Hepatocyte (in vitro differentiated cells): ENCODE measurements around the gene CACYBP. TPM values are rescaled to one million over a fixed set of nuclear protein-coding genes. Genes with fewer than 3 reads are reported as not detected.
A peak's percentile ranks its signal among the peaks of the same experiment; 100 is the strongest.

Source experiments
- DNase-seq: peaks from one replicate; pipeline ENCODE4 v3.0.0-alpha.2; 2016; ENCODE audit warnings: low spot score
- H2AFZ ChIP-seq: fragments of 200-600 bp; sonication (generic); 2 replicates; pipeline ENCODE4 v1.6.0; 2016; ENCODE audit warnings: antibody characterized with exemption, mild to moderate bottlenecking
- H3K27ac ChIP-seq: fragments of 200-600 bp; sonication (generic); 2 replicates; pipeline ENCODE4 v1.5.1; 2016; ENCODE audit warnings: mild to moderate bottlenecking
- H3K27me3 ChIP-seq: fragments of 200-600 bp; sonication (generic); 2 replicates; pipeline ENCODE4 v1.6.1; 2016
- H3K36me3 ChIP-seq: fragments of 200-600 bp; sonication (generic); replicated peaks from 2 replicates; pipeline ENCODE4 v1.5.1; 2016; ENCODE audit warnings: low read depth; ENCODE audit not compliant: insufficient read depth
- H3K4me1 ChIP-seq: fragments of 200-600 bp; sonication (generic); 2 replicates; pipeline ENCODE4 v1.5.1; 2016; ENCODE audit warnings: mild to moderate bottlenecking, moderate library complexity; ENCODE audit not compliant: insufficient read depth
- H3K4me2 ChIP-seq: fragments of 200-600 bp; sonication (generic); 2 replicates; pipeline ENCODE4 v1.6.0; 2016
- H3K4me3 ChIP-seq: fragments of 200-600 bp; sonication (generic); 2 replicates; pipeline ENCODE4 v1.5.1; 2016; ENCODE audit warnings: mild to moderate bottlenecking
- H3K79me2 ChIP-seq: fragments of 200-600 bp; sonication (generic); 2 replicates; pipeline ENCODE4 v1.6.0; 2017; ENCODE audit warnings: mild to moderate bottlenecking
- H3K9me2 ChIP-seq: fragments of 200-600 bp; sonication (generic); replicated peaks from 2 replicates; pipeline ENCODE4 v1.6.0; 2017; ENCODE audit warnings: mild to moderate bottlenecking; ENCODE audit not compliant: insufficient read depth
- H3K9me3 ChIP-seq: fragments of 200-600 bp; sonication (generic); 2 replicates; pipeline ENCODE4 v1.5.1; 2016; ENCODE audit warnings: low read depth, mild to moderate bottlenecking
- H4K20me1 ChIP-seq: fragments of 200-600 bp; sonication (generic); 2 replicates; pipeline ENCODE4 v1.6.0; 2016; ENCODE audit warnings: mild to moderate bottlenecking; ENCODE audit not compliant: insufficient read depth, poor library complexity, severe bottlenecking
- CTCF ChIP-seq: fragments of 200-600 bp; sonication (generic); IDR thresholded peaks from 2 replicates; pipeline ENCODE4 v1.5.1; 2016; ENCODE audit warnings: antibody characterized with exemption, mild to moderate bottlenecking; ENCODE audit not compliant: poor library complexity
- EZH2 ChIP-seq: fragments of 200-600 bp; sonication (generic); IDR thresholded peaks from 2 replicates; pipeline ENCODE4 v1.6.1; 2016; ENCODE audit warnings: antibody characterized with exemption, mild to moderate bottlenecking, borderline replicate concordance
- EZH2phosphoT487 ChIP-seq: fragments of 200-600 bp; sonication (generic); IDR thresholded peaks from one replicate; pipeline ENCODE4 v1.6.1; 2018; ENCODE audit warnings: antibody characterized with exemption, mild to moderate bottlenecking, low read depth, moderate library complexity; ENCODE audit not compliant: unreplicated experiment, severe bottlenecking
- WGBS: methylation state at CpG from one replicate; pipeline ENCODE4 v1.1.6; 2016; ENCODE audit warnings: low lambda C conversion rate; ENCODE audit errors: missing lambda C conversion rate; 5-methylcytosine and 5-hydroxymethylcytosine counted together
- polyA plus RNA-seq: library from polyadenylated mRNA; unstranded; fragments of >200 nt; fragmentation: Nextera tagmentation; extraction: Ambion mirVana; gene quantifications from 2 replicates; pipeline ENCODE4 v1.2.1, GENCODE V29; 2016
- total RNA-seq: library from RNA; depleted of rRNA; stranded (reverse); fragments of >200 nt; gene quantifications from 2 replicates; pipeline ENCODE4 v1.2.3, GENCODE V29; 2014

Gene CACYBP
- total and polyA plus RNA-seq, 2 experiments from 2014 or later, result 79.6 to 81.7 TPM

- peak overlapping the region; percentile 50 for H3K27ac ChIP-seq
- 63% methylated on average over 3 of the region's 3 CpGs for WGBS
- H4K20me1 ChIP-seq, result no peaks in the 10 kb centered on the region
- no peaks in the 10 kb centered on the region for H3K9me3 ChIP-seq
- no peaks in the 10 kb centered on the region for H3K9me2 ChIP-seq
- DNase-seq, result no peak
- TF ChIP-seq CTCF (no peak), EZH2phosphoT487 (no peak), EZH2 (no peak)
- H3K79me2 ChIP-seq, result no peaks in the 10 kb centered on the region
- peak overlapping the region; percentile 49 for H3K4me2 ChIP-seq
- no peaks in the 10 kb centered on the region for H3K36me3 ChIP-seq
- no peak overlapping the region for H3K4me3 ChIP-seq
- H3K4me1 ChIP-seq, result peaks cover 50% of the 10 kb centered on the region
- no peaks in the 10 kb centered on the region for H3K27me3 ChIP-seq
- H2AFZ ChIP-seq, result no peak overlapping the region
Measured at GRCh38 chr1:174965362-174966007, 34.3 kb upstream of the CACYBP start.

- Histone ChIP-seq H2AFZ (no peak overlapping the region), H3K27ac (peak overlapping the region; percentile 50), H3K9me3 (no peaks in the 10 kb centered on the region), H3K4me1 (peaks cover 50% of the 10 kb centered on the region), H3K4me3 (no peak overlapping the region), H3K4me2 (peak overlapping the region; percentile 49), H3K79me2 (no peaks in the 10 kb centered on the region), H4K20me1 (no peaks in the 10 kb centered on the region), H3K9me2 (no peaks in the 10 kb centered on the region), H3K27me3 (no peaks in the 10 kb centered on the region), H3K36me3 (no peaks in the 10 kb centered on the region)
- WGBS, result 54% methylated on average over 1 of the region's 1 CpG
- TF ChIP-seq CTCF (no peak), EZH2 (no peak), EZH2phosphoT487 (no peak)
- DNase-seq, result no peak
Measured at GRCh38 chr1:174966008-174966572, 33.7 kb upstream of the CACYBP start.

GRCh38 chr1:174967845-174968705 lies 31.7 kb upstream of the CACYBP start:
- H3K4me1 ChIP-seq, result peaks cover 50% of the 10 kb centered on the region
- no peaks in the 10 kb centered on the region for H3K36me3 ChIP-seq
- no peak overlapping the region for H3K4me3 ChIP-seq
- no peaks in the 10 kb centered on the region for H3K9me3 ChIP-seq
- no peaks in the 10 kb centered on the region for H3K9me2 ChIP-seq
- DNase-seq, result peak; percentile 16
- no peaks in the 10 kb centered on the region for H3K79me2 ChIP-seq
- WGBS, result 71% methylated on average over 4 of the region's 4 CpGs
- TF ChIP-seq EZH2phosphoT487 (no peak), CTCF (no peak), EZH2 (no peak)
- peak overlapping the region; percentile 64 for H3K27ac ChIP-seq
- no peaks in the 10 kb centered on the region for H3K27me3 ChIP-seq
- H2AFZ ChIP-seq, result no peak overlapping the region
- no peaks in the 10 kb centered on the region for H4K20me1 ChIP-seq
- no peak overlapping the region for H3K4me2 ChIP-seq
